Astrocyte of the spinal cord (primary cell): ENCODE data around the gene ZNF132.

Source experiments
- DNase-seq: peaks from one replicate; pipeline ENCODE4 v3.0.0; 2011; ENCODE audit warnings: low read depth, low spot score
- H3K4me3 ChIP-seq: 2 replicates; pipeline ENCODE4 v1.5.1; 2011; ENCODE audit warnings: low read depth, mild to moderate bottlenecking, low read length, moderate library complexity
- in situ Hi-C: cut with HindIII; loops from 2 replicates; pipeline ENCODE4 v1.10.0; 2017; ENCODE audit warnings: low sequenced_read_pairs
- TF ChIP-seq, protein P1 (sequence below): IDR thresholded peaks from 2 replicates; pipeline ENCODE4 v1.5.1; 2012; ENCODE audit warnings: low read depth, mild to moderate bottlenecking, low read length, inconsistent platforms

Gene ZNF132

DNA sequence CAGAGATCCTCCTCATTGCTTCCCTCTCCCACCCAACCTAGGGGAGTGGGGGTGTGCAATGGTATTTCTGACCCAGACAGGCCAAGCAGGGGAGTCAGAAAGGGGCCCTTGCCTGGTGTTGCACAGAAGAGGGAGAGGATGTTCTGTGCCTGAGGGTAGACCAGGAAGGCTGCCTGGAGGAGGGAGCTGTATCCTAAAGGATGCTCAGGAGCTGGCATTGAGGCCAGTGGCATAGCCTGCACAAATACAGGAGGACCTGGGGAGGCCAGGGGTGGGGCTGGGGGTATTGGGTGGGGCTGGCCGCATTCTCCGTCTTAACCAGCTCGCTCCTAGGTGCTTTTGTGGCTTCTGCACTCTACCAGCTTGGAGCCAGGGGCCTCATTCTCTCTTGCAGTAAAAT is 40.0 kb downstream of the ZNF132 start:
- H3K4me3 ChIP-seq: no peak overlapping the region
- TF ChIP-seq, protein P1, sequence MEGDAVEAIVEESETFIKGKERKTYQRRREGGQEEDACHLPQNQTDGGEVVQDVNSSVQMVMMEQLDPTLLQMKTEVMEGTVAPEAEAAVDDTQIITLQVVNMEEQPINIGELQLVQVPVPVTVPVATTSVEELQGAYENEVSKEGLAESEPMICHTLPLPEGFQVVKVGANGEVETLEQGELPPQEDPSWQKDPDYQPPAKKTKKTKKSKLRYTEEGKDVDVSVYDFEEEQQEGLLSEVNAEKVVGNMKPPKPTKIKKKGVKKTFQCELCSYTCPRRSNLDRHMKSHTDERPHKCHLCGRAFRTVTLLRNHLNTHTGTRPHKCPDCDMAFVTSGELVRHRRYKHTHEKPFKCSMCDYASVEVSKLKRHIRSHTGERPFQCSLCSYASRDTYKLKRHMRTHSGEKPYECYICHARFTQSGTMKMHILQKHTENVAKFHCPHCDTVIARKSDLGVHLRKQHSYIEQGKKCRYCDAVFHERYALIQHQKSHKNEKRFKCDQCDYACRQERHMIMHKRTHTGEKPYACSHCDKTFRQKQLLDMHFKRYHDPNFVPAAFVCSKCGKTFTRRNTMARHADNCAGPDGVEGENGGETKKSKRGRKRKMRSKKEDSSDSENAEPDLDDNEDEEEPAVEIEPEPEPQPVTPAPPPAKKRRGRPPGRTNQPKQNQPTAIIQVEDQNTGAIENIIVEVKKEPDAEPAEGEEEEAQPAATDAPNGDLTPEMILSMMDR: no peak
- in situ Hi-C loops: no loop called here
- no peak for DNase-seq

DNA sequence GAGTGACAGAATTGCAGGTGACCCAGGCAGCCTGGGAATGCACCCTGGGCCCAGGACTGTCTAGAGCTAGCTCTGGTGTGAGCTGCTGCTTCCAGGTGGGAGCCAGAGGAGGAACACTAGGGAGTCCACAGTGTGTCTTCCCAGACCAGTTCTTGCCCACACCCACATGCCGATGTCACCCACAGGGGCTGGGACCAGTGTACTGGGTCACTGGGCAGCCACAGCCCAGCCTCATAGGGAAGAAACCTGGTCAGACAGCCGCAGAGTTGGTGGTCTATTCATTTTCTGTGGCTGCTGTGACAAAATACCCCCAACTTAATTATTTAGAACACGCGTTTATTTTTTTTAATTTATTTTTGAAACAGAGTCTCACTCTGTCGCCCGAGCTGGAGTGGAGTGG is 41.4 kb downstream of the ZNF132 start:
- no peak overlapping the region for H3K4me3 ChIP-seq
- no peak for DNase-seq
- in situ Hi-C loops: no loop called here
- TF ChIP-seq, protein P1: no peak

DNA sequence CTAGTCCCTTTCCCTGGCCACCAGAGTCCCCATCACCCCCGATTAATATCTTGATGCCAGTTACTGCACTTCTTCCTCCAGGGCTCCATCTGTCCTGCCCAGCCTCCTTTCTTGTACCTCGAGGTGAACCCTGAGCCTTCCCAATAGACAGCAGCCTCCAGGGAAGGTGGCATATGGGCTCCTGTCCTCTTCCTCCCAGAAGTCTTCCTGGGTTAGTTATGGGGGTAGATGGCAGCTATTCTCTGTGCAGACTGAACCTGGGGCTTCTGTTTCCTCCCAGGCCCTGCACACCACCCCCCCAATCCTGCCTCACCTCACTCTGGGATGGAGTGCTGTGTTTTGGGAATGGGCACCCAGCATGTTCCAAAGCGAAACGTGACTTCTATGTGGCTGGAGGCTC is 41.9 kb downstream of the ZNF132 start:
- in situ Hi-C loops: no loop called here
- H3K4me3 ChIP-seq: no peak overlapping the region
- DNase-seq: no peak
- TF ChIP-seq, protein P1: no peak

DNA sequence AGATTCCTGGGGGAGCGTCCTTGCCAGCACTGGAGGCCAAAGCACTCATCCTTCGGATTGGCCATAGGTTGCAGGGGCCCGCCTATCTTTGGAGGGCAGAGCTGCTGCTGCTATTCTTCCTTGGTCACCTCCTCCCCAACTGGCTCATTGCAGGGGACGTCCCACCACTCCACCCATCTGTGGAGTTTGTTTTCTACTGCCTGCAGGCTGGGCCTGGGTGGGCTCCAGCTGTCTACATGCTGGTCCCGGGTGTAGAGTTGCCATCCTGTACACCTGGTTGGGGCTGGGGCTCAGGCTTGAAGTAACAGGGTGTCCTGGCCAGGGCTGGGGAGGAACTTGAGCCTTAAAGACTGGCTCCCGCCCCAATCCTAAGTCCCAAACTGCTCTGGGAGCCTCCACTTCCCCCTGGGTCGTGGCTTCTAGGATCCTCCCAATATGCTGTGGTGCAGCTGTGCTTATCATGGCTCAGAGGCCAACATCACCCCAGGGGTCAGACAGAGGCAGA is 42.4 kb downstream of the ZNF132 start:
- no peak for DNase-seq
- in situ Hi-C loops: no loop called here
- TF ChIP-seq, protein P1: no peak
- H3K4me3 ChIP-seq: no peak overlapping the region

DNA sequence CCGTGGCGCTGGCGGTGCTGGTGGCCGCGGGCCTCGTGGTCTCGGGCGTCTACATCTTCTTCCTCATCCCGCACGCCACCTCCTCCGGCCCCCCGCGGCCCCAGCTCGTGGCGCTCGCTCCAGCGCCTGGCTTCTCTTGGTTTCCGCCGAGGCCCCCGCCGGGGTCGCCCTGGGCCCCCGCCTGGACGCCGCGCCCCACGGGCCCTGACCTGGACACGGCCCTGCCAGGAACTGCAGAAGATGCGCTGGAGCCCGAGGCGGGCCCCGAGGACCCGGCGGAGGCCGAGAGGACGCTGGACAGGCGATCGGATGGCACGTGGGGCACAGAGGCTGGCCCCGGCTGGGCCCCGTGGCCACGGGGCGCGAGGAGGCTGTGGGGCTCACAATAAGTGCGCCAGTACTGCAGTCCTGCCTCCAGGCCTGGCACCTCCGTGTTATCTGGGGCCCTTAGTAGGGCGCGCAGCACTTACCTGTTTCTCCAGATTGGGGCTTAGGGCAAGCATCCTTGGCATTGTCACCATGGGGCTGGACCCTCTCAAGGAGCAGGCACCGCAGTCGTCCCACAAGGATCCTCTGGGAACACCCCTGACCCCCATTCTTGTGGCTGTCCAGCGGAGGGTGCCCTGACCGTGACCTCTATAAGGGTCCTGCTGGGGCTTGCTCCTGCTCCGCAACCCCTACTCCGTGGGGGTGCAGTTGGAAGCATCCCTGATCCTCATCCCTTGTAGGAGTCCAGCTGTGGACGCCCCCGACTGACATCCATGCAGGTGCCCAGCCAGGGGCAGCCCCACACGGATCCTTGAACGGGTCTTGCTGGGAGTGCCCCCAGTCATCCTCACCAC is 43.0 kb downstream of the ZNF132 start:
- H3K4me3 ChIP-seq: no peak overlapping the region
- no peak for DNase-seq
- TF ChIP-seq, protein P1: no peak
- in situ Hi-C loops: no loop called here

DNA sequence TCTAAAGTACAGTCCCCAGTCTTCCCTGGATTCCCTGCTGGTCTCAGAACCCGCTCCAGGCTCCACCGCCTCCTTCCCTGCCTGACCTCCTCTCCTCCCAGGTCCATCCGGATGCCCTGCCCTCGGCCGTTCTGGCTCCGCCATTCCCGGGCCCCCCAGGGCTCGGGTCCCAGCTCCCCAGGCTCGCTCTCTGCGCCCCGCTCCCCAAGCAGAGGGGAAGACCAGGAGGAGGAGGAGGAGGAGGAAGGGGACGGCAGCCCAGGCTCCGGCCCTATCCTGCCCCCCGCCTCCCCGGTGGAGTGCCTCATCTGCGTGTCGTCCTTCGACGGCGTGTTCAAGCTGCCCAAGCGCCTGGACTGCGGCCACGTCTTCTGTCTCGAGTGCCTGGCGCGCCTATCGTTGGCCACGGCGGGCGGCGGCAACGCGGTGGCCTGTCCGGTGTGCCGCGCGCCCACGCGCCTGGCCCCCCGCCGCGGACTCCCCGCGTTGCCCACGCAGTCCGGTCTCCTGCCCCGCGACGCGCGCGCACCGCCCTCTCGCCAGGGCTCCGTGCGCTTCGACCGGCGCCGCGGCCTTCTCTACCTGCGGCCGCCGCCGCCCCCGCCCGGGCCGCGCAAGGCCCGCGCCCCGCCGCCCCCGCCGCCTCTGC is 43.9 kb downstream of the ZNF132 start:
- TF ChIP-seq, protein P1: no peak
- no peak overlapping the region for H3K4me3 ChIP-seq
- DNase-seq: no peak
- in situ Hi-C loops: no loop called here
